ENCODE data around the gene DCP2. TPM values are rescaled to one million over a fixed set of nuclear protein-coding genes. Genes with fewer than 3 reads are reported as not detected.

DCP2 gene
- total RNA-seq, 3 donors from 2014 or later, result 26.2 to 67.0 (median 43.9) TPM

DNA sequence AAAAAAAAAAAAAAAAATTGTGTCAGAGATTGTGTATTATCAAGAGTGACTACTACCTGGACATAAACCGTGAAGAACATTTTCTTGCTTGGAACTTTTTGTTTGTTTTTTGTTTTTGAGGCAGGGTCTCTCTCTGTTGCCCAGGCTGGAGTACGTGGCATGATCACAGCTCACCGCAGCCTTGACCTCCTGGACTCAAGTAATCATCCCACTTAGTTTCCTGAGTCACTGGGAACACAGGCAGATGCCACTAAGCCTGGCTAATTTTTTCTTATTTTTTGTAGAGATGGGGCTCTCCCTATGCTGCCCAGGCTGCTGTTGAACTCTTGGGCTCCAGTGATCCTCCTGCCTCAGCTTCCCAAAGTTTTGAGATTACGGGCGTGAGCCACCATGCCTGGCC, 25.8 kb downstream of the DCP2 start:
- no peaks in the 10 kb centered on the region for H3K4me1 ChIP-seq
- TF ChIP-seq, protein P1, sequence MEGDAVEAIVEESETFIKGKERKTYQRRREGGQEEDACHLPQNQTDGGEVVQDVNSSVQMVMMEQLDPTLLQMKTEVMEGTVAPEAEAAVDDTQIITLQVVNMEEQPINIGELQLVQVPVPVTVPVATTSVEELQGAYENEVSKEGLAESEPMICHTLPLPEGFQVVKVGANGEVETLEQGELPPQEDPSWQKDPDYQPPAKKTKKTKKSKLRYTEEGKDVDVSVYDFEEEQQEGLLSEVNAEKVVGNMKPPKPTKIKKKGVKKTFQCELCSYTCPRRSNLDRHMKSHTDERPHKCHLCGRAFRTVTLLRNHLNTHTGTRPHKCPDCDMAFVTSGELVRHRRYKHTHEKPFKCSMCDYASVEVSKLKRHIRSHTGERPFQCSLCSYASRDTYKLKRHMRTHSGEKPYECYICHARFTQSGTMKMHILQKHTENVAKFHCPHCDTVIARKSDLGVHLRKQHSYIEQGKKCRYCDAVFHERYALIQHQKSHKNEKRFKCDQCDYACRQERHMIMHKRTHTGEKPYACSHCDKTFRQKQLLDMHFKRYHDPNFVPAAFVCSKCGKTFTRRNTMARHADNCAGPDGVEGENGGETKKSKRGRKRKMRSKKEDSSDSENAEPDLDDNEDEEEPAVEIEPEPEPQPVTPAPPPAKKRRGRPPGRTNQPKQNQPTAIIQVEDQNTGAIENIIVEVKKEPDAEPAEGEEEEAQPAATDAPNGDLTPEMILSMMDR (IDR thresholded peaks at IDR 0.05), result no peak
- TF ChIP-seq POLR2AphosphoS5 (IDR thresholded peaks at IDR 0.05), result no peak
- H3K4me3 ChIP-seq, result no peak overlapping the region
- H3K36me3 ChIP-seq, result peaks cover 10% of the 10 kb centered on the region
- DNase-seq (ENCODE audit: low spot score in 2 of 2), result no peak
- H3K27ac ChIP-seq, result no peak overlapping the region
- H3K9me3 ChIP-seq, result no peaks in the 10 kb centered on the region
- intact Hi-C loops (cut with DNase I; ENCODE audit: low total_unique reads), result no loop called here
- no peaks in the 10 kb centered on the region for H3K27me3 ChIP-seq

DNA sequence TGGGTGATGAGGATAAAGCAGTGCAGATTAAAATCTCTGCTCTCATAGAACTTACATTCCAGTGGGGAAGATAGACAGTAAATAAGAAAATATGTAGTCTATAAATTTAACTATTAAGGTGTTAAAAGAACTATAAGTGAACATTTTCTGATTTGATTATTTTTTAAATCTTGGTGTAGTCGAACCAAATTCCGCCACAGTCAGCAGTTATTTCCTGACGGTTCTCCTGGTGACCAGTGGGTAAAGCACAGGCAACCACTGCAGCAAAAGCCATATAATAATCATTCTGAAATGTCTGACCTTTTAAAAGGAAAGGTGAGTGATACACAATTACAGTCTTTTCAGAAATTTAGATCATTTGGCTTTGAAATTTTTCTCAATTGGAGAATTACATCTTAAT, 27.2 kb downstream of the DCP2 start:
- DNase-seq (ENCODE audit: low spot score in 2 of 2), result no peak
- H3K9me3 ChIP-seq, result no peaks in the 10 kb centered on the region
- H3K4me3 ChIP-seq, result no peak overlapping the region
- no peaks in the 10 kb centered on the region for H3K4me1 ChIP-seq
- H3K27me3 ChIP-seq, result no peaks in the 10 kb centered on the region
- H3K36me3 ChIP-seq, result peaks cover 10% of the 10 kb centered on the region
- H3K27ac ChIP-seq, result no peak overlapping the region
- TF ChIP-seq, protein P1 (IDR thresholded peaks at IDR 0.05), result no peak
- TF ChIP-seq POLR2A (IDR thresholded peaks at IDR 0.05) (no peak), POLR2AphosphoS5 (IDR thresholded peaks at IDR 0.05) (no peak)
- intact Hi-C loops (cut with DNase I; ENCODE audit: low total_unique reads), result no loop called here

DNA sequence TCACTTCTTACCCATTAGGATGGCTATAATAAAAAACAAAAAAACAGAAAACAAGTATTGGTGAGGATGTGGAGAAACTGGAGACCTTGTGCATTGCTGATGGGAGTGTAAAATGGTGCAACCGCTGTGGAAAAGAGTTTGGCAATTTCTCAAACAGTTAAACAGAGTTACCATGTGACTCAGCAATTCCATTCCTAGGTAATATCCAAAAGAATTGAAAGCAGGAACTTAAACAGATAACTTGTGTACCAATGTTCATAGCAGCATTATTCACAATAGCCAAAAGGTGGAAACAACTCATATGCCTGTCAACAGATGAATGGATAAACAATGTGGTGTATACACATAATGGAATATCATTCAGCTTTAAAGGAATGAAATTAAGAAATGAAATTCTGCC, 28.9 kb downstream of the DCP2 start:
- H3K27ac ChIP-seq, result no peak overlapping the region
- no peak overlapping the region for H3K4me3 ChIP-seq
- TF ChIP-seq, protein P1 (IDR thresholded peaks at IDR 0.05), result no peak
- no peak for TF ChIP-seq POLR2A (IDR thresholded peaks at IDR 0.05)
- TF ChIP-seq POLR2AphosphoS5 (IDR thresholded peaks at IDR 0.05), result no peak
- H3K27me3 ChIP-seq, result no peaks in the 10 kb centered on the region
- peaks cover 10% of the 10 kb centered on the region for H3K36me3 ChIP-seq
- H3K9me3 ChIP-seq, result no peaks in the 10 kb centered on the region
- intact Hi-C loops (cut with DNase I; ENCODE audit: low total_unique reads), result no loop called here
- no peak for DNase-seq (ENCODE audit: low spot score in 2 of 2)
- no peaks in the 10 kb centered on the region for H3K4me1 ChIP-seq

DNA sequence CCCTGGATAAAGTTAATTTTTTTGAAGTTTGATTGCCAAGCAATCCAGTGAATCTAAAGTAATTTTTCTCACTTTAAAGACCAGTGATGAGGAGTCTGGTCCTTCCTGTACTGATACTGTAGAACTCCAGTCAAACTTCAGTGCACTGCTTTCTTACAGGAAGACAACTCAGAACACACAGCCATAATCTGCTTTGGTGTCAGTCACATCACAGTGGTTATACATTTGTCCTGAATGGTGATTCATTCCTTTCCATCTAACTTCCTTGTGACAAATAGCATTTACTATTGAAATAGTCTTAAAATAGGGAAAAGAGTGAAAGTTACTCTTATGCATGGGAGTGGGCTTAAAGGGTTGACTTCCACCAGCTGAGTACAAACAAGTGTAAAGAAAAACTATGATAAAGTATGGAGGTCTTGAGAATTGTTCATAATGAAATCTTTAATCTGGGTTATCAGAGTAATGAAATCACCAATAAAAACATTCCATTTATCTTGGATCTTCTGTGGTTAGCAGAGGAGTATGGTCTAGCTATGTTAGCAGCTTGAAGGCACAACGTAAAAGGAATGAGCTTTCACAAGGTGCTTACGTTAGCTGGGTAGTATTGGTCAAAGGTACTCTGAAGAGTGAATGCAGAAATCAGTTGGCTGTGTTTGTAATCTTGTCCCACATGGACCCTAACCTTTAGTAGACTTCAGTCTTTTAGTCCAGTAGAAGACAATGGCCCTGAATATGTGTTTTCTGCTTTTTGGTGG, 41.5 kb downstream of the DCP2 start:
- TF ChIP-seq, protein P1 (IDR thresholded peaks at IDR 0.05), result no peak
- TF ChIP-seq POLR2AphosphoS5 (IDR thresholded peaks at IDR 0.05), result no peak
- TF ChIP-seq POLR2A (IDR thresholded peaks at IDR 0.05), result no peak
- no peaks in the 10 kb centered on the region for H3K36me3 ChIP-seq

DNA sequence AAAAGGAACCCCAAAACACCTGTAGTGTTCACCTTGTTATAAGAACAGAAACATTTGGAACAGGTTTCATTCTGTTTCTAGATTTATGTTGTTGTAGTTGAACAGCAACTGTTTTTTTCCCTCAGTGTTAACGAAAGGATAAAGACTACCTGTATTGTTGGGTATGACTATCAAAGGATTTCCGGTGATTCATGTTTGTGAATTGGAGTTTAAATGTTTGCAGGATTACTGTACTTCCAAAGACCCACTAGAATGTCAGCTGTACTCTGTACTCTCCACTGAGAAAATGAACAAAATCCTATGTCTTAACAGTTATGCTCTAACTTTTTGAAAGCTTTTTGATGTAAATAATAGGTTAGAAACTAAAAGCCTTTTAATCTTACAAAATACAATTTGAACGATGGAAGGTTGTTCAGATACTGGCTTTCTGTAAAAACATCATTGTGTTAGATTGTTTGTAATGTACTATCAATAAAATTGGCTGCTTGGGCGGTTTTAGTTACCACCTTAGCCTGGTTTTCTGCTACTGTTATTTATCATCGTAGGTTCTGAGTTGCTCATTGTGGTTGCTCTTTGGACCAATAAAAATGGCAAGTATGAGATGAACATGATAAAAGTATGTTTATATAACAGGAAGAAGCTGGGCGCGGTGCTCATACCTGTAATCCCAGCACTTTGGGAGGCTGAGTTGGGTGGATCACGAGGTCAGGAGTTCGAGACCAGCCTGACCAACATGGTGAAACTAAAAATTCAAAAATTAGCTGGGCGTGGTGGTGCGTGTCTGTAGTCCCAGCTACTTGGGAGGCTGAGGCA, 44.1 kb downstream of the DCP2 start:
- H3K4me1 ChIP-seq, result no peaks in the 10 kb centered on the region
- no peaks in the 10 kb centered on the region for H3K27me3 ChIP-seq
- no peaks in the 10 kb centered on the region for H3K36me3 ChIP-seq
- intact Hi-C loops (cut with DNase I; ENCODE audit: low total_unique reads), result no loop called here
- no peak overlapping the region for H3K4me3 ChIP-seq
- no peaks in the 10 kb centered on the region for H3K9me3 ChIP-seq
- no peak for DNase-seq (ENCODE audit: low spot score in 2 of 2)
- H3K27ac ChIP-seq, result no peak overlapping the region
- TF ChIP-seq POLR2AphosphoS5 (IDR thresholded peaks at IDR 0.05), result no peak
- TF ChIP-seq, protein P1 (IDR thresholded peaks at IDR 0.05), result no peak
- TF ChIP-seq POLR2A (IDR thresholded peaks at IDR 0.05), result no peak

More for the DNA sequence above, 41.5 kb downstream of the DCP2 start:
- intact Hi-C loops (cut with DNase I; ENCODE audit: low total_unique reads), result no loop called here
- no peak overlapping the region for H3K27ac ChIP-seq
- DNase-seq (ENCODE audit: low spot score in 2 of 2), result no peak
- no peak overlapping the region for H3K4me3 ChIP-seq
- no peaks in the 10 kb centered on the region for H3K9me3 ChIP-seq
- H3K27me3 ChIP-seq, result no peaks in the 10 kb centered on the region
- H3K4me1 ChIP-seq, result no peaks in the 10 kb centered on the region

Measured in breast epithelium (tissue), 4 donors.